ENCODE measurements around the gene NKAPD1. TPM values are rescaled to one million over a fixed set of nuclear protein-coding genes. Genes with fewer than 3 reads are reported as not detected.
A peak's percentile ranks its signal among the peaks of the same experiment; 100 is the strongest.
"Not testable (repeated sequence)": the region's sequence is repeated elsewhere in the genome, so short reads cannot be mapped to it uniquely, and the experiment has no call there.

Gene NKAPD1
- total RNA-seq, 4 donors from 2014 or later: 8.2 to 19.4 (median 13.7) TPM

DNA sequence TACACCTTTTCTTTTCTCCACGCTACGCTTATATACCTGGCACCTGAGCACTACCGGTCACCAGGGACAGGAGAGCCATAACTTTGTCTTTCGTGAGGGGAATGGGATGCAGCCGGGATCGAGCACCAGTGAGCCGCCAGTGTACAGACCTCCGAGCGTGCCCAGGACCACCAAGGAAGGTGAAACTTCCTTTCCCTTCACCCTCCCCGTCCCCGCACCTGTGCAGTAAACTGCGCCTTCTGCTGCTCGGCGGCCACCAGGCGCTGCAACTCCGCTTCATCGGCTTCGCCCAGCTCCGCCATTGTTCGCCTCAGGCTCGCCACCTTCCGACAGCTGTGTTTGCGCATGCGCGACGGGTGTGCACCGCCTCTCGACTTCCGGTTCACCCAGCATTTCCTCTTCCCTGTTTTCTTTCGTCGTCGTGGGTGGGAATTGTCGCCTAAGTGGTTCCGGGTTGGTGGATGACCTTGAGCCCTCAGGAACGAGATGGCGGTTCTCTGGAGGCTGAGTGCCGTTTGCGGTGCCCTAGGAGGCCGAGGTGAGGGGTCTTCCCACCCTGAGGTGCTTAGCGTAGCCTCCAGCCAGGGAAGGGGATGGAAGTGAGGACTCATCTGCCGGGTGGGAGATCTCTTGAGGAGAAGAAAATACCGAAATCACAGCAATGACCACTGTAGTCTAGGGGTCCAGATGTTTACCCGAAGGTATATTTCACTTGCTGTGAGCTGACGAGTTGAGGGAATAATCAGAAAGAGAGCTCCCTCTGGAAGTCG, 12.5 kb downstream of the NKAPD1 start, which contains the start of the genes SDHD and TIMM8B:
Gene SDHD, plus strand, starts transcription at position 452 of the 770 bp plus-strand sequence. Its CDS starts 35 bp downstream, at position 487.
Gene TIMM8B, minus strand, starts transcription at position 335 of the 770 bp plus-strand sequence. Its CDS starts 33 bp downstream, at position 302.
- H3K27me3 ChIP-seq: no peaks in the 10 kb centered on the region
- 0 to 2% methylated on average over 15 to 33 of the region's 45 CpGs for WGBS, 2 donors
- DNase-seq: peak; percentile 81
- H3K4me3 ChIP-seq: peak within 1 kb of the TSS; percentile 37 to 99 (median 85)
- TF ChIP-seq, protein P1, sequence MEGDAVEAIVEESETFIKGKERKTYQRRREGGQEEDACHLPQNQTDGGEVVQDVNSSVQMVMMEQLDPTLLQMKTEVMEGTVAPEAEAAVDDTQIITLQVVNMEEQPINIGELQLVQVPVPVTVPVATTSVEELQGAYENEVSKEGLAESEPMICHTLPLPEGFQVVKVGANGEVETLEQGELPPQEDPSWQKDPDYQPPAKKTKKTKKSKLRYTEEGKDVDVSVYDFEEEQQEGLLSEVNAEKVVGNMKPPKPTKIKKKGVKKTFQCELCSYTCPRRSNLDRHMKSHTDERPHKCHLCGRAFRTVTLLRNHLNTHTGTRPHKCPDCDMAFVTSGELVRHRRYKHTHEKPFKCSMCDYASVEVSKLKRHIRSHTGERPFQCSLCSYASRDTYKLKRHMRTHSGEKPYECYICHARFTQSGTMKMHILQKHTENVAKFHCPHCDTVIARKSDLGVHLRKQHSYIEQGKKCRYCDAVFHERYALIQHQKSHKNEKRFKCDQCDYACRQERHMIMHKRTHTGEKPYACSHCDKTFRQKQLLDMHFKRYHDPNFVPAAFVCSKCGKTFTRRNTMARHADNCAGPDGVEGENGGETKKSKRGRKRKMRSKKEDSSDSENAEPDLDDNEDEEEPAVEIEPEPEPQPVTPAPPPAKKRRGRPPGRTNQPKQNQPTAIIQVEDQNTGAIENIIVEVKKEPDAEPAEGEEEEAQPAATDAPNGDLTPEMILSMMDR (IDR thresholded peaks at IDR 0.05): peak in 4 of 6 experiments; percentile 27 to 53 (median 44)
- peak in 3 of 4 donors; percentile 36 to 63 (median 55) for TF ChIP-seq POLR2A (IDR thresholded peaks at IDR 0.05)
- H3K9me3 ChIP-seq: no peaks in the 10 kb centered on the region
- peak within 1 kb of the TSS; percentile 84 to 95 (median 88) for H3K27ac ChIP-seq
- peaks cover 15 to 74% (median 28%) of the 10 kb centered on the region in 3 donors for H3K36me3 ChIP-seq
- peaks cover 21 to 52% (median 27%) of the 10 kb centered on the region in 3 donors for H3K4me1 ChIP-seq
- intact Hi-C loops (cut with DNase I): loop anchor here (10.0 kb wide), 1 partner anchor 152 kb away; the partner anchor contains the start of gene DIXDC1

DNA sequence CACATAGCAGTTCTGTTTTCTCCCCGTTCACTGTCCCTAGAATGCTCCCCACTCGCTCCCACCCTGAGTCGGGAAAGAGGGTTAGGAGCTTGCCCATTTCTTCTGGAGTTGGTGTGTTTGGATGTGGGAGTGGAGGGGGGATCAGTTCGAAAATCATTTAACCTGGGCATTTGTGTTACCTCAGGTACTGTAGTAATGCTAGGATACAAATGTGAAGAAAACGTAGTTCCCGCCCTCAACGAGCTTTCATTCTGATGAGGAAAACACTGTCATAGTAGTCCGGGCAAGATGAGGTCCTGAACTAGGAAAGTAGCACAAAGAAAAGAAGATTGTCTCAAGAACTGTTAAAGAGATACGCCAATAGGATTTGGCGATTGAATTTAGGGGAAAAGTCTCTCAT, 13.1 kb downstream of the NKAPD1 start:
- peak overlapping the region; percentile 84 to 95 (median 88) for H3K27ac ChIP-seq
- WGBS, 2 donors: 13 to 16% methylated on average over 10 of the region's 10 CpGs
- no peaks in the 10 kb centered on the region for H3K27me3 ChIP-seq
- peak overlapping the region; percentile 37 to 99 (median 85) for H3K4me3 ChIP-seq
- intact Hi-C loops (cut with DNase I): loop anchor here (10.0 kb wide), 1 partner anchor 152 kb away; the partner anchor contains the start of gene DIXDC1
- peaks cover 21 to 52% (median 27%) of the 10 kb centered on the region in 3 donors for H3K4me1 ChIP-seq
- peaks cover 15 to 74% (median 34%) of the 10 kb centered on the region in 3 donors for H3K36me3 ChIP-seq
- DNase-seq: no peak
- no peaks in the 10 kb centered on the region for H3K9me3 ChIP-seq
- TF ChIP-seq, protein P1 (IDR thresholded peaks at IDR 0.05): no peak
- TF ChIP-seq POLR2A (IDR thresholded peaks at IDR 0.05): no peak

GRCh38 chr11:112095302-112095701, 21.2 kb downstream of the NKAPD1 start:
- intact Hi-C loops (cut with DNase I); H3K4me3 ChIP-seq; H3K27ac ChIP-seq; H3K9me3 ChIP-seq; H3K27me3 ChIP-seq; DNase-seq; H3K4me1 ChIP-seq: not testable (repeated sequence)
- peaks cover 11 to 98% (median 43%) of the 10 kb centered on the region in 3 donors for H3K36me3 ChIP-seq
- WGBS, 2 donors: 93 to 98% methylated on average over 2 of the region's 2 CpGs

- Histone ChIP-seq H3K27ac (no peak overlapping the region), H3K27me3 (no peaks in the 10 kb centered on the region), H3K4me3 (no peak overlapping the region), H3K36me3 (peaks cover 3 to 92% (median 41%) of the 10 kb centered on the region in 3 donors), H3K4me1 (no peaks in the 10 kb centered on the region), H3K9me3 (no peaks in the 10 kb centered on the region)
- no peak for DNase-seq
- TF ChIP-seq, protein P1 (IDR thresholded peaks at IDR 0.05): no peak
- TF ChIP-seq POLR2A (IDR thresholded peaks at IDR 0.05): no peak
- intact Hi-C loops (cut with DNase I): no loop called here
Measured at GRCh38 chr11:112096194-112096593, 22.1 kb downstream of the NKAPD1 start.

- no peak overlapping the region for H3K27ac ChIP-seq
- intact Hi-C loops (cut with DNase I): no loop called here
Measured at GRCh38 chr11:112097734-112098528, 23.8 kb downstream of the NKAPD1 start.

More at GRCh38 chr11:112097734-112098528, 23.8 kb downstream of the NKAPD1 start:
- H3K4me3 ChIP-seq: no peak overlapping the region
- H3K36me3 ChIP-seq: peaks cover 0 to 75% (median 24%) of the 10 kb centered on the region in 3 donors
- H3K27me3 ChIP-seq: no peaks in the 10 kb centered on the region
- no peaks in the 10 kb centered on the region for H3K9me3 ChIP-seq
- DNase-seq: no peak
- peaks cover 0 to 6% (median 0%) of the 10 kb centered on the region in 3 donors for H3K4me1 ChIP-seq
- 88 to 90% methylated on average over 10 to 11 of the region's 11 CpGs for WGBS, 2 donors
- no peak for TF ChIP-seq POLR2A (IDR thresholded peaks at IDR 0.05)
- TF ChIP-seq, protein P1 (IDR thresholded peaks at IDR 0.05): no peak
